ENCODE results near the gene UBC. TPM values are rescaled to one million over a fixed set of nuclear protein-coding genes. Genes with fewer than 3 reads are reported as not detected.

UBC gene
- total RNA-seq = 1,258 and 1,575 TPM in 2 replicates

GRCh38 chr12:124914392-124915238 lies at the start of gene UBC:
UBC (minus strand) TSS chr12:124914650; CDS start chr12:124913771, 879 bp downstream.

DNA sequence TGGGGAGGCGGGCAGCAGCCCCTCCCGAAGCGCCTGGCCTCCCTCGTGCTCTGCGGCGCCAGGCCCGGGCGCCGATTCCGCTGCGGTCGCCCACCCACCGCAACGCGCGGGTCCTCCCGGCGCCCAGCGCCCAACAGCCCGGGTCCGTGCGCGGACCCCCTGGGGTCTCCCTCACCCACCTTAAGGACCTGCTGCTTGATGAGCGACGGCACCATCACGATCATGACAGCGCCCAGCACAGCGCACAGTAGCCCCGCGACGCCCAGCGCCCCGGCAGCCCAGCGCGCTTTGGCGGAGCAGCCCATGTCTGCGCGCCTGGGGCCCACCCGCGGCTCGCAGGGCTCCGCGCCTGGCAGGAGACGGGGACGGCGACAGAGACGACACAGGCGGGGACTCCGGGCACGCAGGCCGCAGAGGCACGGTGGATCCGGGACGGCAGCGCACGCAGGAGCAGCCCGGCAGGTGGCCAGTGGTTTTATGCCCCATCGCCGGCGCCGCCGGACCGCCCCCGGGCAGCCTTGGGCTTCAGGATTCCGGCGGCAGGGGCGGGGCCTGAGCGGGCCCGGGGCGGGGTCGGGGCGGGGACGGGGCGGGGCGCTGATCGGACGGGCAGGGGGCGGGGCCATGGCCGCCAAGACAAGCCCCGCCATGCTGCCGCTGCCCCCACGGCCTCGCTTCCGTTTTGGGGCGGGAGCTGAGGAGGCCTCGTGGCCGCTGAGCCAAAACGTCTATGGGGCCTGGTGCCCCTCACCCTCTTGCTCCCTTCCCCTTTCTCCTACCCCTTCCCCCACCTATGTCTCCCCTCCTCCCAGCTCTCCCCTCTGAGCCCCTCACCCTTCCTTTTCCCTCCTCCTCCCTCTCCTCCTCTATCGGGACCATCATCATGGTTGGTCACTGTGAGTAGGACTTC lies 50.8 kb downstream of the UBC start, which contains the start of gene SCARB1:
Gene SCARB1 (minus strand): TSS at position 449 of the 910 bp plus-strand sequence. CDS start 144 bp downstream, at position 305.

Other genes with a start within 250 kb of the UBC start
- 25.4 and 26.0 TPM in 2 replicates for gene SCARB1, start 50.8 kb downstream of the UBC start, total RNA-seq
- gene DHX37, start 74.5 kb upstream of the UBC start, total RNA-seq = 15.6 and 17.8 TPM in 2 replicates
- 5.2 and 7.1 TPM in 2 replicates for gene BRI3BP, start 79.0 kb upstream of the UBC start, total RNA-seq
- 29.9 and 35.6 TPM in 2 replicates for gene AACS, start 150.8 kb upstream of the UBC start, total RNA-seq